T-helper 2 cell (primary cell): Measurements from ENCODE around the gene CSH2.
"Not testable (repeated sequence)": the region's sequence is repeated elsewhere in the genome, so short reads cannot be mapped to it uniquely, and the experiment has no call there.

Source experiments
- DNase-seq, 5 experiments: peaks; one replicate each; pipeline versions ENCODE4 v3.0.0 to v3.0.0-alpha.2; 2012 to 2022
- total RNA-seq, 2 donors: gene quantifications; one replicate each; lab custom pipeline; 2026; lab: John Stamatoyannopoulos, UW

The CSH2 gene
- total RNA-seq: 0 reads per million in 2 donors

GRCh38 chr17:63873577-63873976 is at the start of gene CSH2:
Gene CSH2 (minus strand): TSS chr17:63873677. CDS start chr17:63873614, 63 bp downstream.
- DNase-seq: not testable (repeated sequence)

GRCh38 chr17:63922402-63922801 is 48.9 kb upstream of the CSH2 start:
- DNase-seq: not testable (repeated sequence)

GRCh38 chr17:63920779-63921178 is 47.3 kb upstream of the CSH2 start:
- DNase-seq: not testable (repeated sequence)

GRCh38 chr17:63920050-63920449 is 46.6 kb upstream of the CSH2 start:
- DNase-seq: not testable (repeated sequence)

GRCh38 chr17:63919311-63919723 is 45.8 kb upstream of the CSH2 start:
- DNase-seq: peak in 4 of 5 experiments; percentile 51 to 75 (median 60)

GRCh38 chr17:63918789-63919305 is 45.4 kb upstream of the CSH2 start, which contains the start of gene GH1:
Gene GH1 (minus strand): TSS chr17:63918839. CDS start chr17:63918776, 63 bp downstream.
- not testable (repeated sequence) for DNase-seq

GRCh38 chr17:63918305-63918704 is 44.8 kb upstream of the CSH2 start:
- DNase-seq: no peak

GRCh38 chr17:63917646-63918045 is 44.2 kb upstream of the CSH2 start:
- DNase-seq: no peak

- not testable (repeated sequence) for DNase-seq
Measured at GRCh38 chr17:63917206-63917605, 43.7 kb upstream of the CSH2 start.

- DNase-seq: no peak
Measured at GRCh38 chr17:63916566-63917185, 43.2 kb upstream of the CSH2 start.

- not testable (repeated sequence) for DNase-seq
Measured at GRCh38 chr17:63915753-63916152, 42.3 kb upstream of the CSH2 start.

GRCh38 chr17:63914471-63914870 is 41.0 kb upstream of the CSH2 start:
- DNase-seq: no peak

GRCh38 chr17:63911657-63912100 is 38.2 kb upstream of the CSH2 start:
- peak in 4 of 5 experiments; percentile 34 to 46 (median 44) for DNase-seq

- no peak for DNase-seq
Measured at GRCh38 chr17:63911041-63911635, 37.7 kb upstream of the CSH2 start, which contains the start of gene CSHL1. Gene CSHL1 (minus strand): TSS chr17:63911258. CDS start chr17:63911196, 62 bp downstream.

- DNase-seq: no peak
Measured at GRCh38 chr17:63910096-63910495, 36.6 kb upstream of the CSH2 start.

- not testable (repeated sequence) for DNase-seq
Measured at GRCh38 chr17:63909586-63909985, 36.1 kb upstream of the CSH2 start.

GRCh38 chr17:63907161-63907778 is 33.8 kb upstream of the CSH2 start:
- not testable (repeated sequence) for DNase-seq

GRCh38 chr17:63904796-63905195 is 31.3 kb upstream of the CSH2 start:
- not testable (repeated sequence) for DNase-seq

- peak in 1 of 5 experiments; percentile 22 for DNase-seq
Measured at GRCh38 chr17:63903787-63904201, 30.3 kb upstream of the CSH2 start.

GRCh38 chr17:63901971-63902370 is 28.5 kb upstream of the CSH2 start:
- not testable (repeated sequence) for DNase-seq

- peak in 2 of 5 experiments; percentile 32 to 41 for DNase-seq
Measured at GRCh38 chr17:63898899-63899798, 25.7 kb upstream of the CSH2 start.
